OCI-LY3 (cell line): Measurements from ENCODE around the gene DGLUCY.

Experiments used
- EZH2phosphoT487 ChIP-seq: fragments of 200-600 bp; shearing (Covaris generic); IDR thresholded peaks from 2 replicates; pipeline ENCODE4 v1.6.1; 2018; ENCODE audit warnings: antibody characterized with exemption, mixed run types, low read depth
- TF ChIP-seq, protein P1 (sequence below): fragments of 200-600, 300-600 bp; sonication (generic); IDR thresholded peaks from 2 replicates; pipeline ENCODE4 v1.5.1; 2014; ENCODE audit warnings: antibody characterized with exemption, low read length, low read depth

DNA sequence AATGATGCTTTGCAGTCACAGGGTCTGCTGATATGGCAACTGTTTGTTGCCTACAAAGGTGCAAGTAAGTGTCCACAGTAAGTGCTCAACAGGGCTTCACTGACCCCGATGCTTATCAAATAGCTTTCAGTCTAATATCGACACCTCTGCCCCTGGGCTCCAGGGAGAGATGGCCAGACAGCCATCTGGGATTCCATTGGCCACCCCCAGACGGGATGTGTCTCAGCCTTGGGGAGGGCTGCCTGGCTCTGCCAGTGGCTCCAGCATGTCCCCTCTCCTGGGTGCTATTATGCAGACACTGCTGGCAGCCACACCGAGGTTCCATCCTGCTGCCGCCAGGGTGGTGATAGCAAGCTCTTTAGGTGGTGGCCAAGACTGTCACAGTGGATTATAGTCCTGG lies 57.4 kb downstream of the DGLUCY start:
- TF ChIP-seq, protein P1, sequence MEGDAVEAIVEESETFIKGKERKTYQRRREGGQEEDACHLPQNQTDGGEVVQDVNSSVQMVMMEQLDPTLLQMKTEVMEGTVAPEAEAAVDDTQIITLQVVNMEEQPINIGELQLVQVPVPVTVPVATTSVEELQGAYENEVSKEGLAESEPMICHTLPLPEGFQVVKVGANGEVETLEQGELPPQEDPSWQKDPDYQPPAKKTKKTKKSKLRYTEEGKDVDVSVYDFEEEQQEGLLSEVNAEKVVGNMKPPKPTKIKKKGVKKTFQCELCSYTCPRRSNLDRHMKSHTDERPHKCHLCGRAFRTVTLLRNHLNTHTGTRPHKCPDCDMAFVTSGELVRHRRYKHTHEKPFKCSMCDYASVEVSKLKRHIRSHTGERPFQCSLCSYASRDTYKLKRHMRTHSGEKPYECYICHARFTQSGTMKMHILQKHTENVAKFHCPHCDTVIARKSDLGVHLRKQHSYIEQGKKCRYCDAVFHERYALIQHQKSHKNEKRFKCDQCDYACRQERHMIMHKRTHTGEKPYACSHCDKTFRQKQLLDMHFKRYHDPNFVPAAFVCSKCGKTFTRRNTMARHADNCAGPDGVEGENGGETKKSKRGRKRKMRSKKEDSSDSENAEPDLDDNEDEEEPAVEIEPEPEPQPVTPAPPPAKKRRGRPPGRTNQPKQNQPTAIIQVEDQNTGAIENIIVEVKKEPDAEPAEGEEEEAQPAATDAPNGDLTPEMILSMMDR, result no peak
- TF ChIP-seq EZH2phosphoT487, result no peak
